Measurements from ENCODE around the gene TNNI2.
"Not testable (repeated sequence)": the region's sequence is repeated elsewhere in the genome, so short reads cannot be mapped to it uniquely, and the experiment has no call there.

The TNNI2 gene

GRCh38 chr11:1862588-1863351 is 24.0 kb downstream of the TNNI2 start:
- DNase-seq, result no peak

- no peak for DNase-seq
Measured at GRCh38 chr11:1863352-1864216, 24.8 kb downstream of the TNNI2 start.

GRCh38 chr11:1864231-1864630 is 25.4 kb downstream of the TNNI2 start:
- DNase-seq, result no peak

DNA sequence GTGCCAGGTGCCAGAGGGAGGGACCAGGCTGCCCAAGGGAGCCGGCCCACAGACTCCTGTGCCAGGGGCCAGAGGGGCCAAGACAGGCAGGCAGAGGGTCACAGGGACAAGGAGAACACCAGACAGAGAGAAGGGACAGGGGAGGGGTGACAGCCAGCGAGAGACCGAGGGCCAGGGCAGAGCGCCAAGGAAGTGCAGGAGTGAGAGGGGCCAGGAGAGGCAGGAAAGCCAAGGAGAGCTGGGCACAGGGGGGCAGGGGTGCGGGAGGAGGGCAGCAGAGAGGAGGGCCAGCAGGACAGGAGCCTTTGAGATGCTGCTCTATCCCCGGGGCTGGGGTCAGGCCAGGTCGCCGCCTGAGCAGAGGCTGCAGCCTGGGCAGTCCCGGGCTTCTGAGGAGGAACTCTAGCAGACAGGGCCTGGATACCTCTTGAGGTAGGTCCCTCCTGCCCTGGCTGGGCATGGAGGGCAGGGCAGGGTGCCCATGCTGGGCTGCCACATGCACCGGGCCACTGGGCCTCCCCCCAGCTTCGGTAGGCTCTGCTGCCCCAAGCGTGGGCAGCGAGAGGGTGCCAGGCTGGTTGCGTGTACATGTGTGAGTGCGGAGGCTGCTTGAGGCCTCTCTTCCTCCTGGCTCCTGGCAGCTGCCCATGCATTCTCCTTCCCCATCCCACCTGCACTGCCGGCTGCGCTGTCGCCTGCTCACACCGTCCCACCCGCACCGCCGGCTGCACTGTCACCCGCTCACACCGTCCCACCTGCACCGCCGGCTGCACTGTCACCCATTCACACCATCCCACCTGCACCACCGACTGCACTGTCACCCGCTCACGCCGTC is 26.3 kb downstream of the TNNI2 start:
- DNase-seq, result no peak

DNA sequence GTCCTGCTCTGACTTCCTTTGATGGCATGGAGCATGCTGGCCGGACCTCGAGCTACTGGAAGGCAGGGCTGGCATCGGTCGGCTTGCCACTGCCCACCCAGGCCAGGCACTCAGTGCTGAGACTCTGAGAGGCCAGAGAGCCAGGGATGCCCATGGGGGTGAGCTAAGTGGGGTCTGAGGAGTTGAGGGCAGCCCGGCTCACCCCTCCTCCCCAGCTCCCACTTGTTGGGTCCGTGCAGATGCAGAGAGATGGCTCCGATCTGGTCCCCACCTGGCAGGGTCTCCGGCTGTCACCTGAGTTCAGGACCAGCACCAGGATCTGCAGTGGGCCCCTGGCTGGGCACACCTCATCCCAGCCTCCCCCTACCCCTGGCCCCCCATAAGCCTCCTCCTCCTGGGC is 27.4 kb downstream of the TNNI2 start:
- DNase-seq, result no peak

GRCh38 chr11:1866776-1867175 is 28.0 kb downstream of the TNNI2 start:
- no peak for DNase-seq

- no peak for DNase-seq
Measured at GRCh38 chr11:1867381-1867780, 28.6 kb downstream of the TNNI2 start.

DNA sequence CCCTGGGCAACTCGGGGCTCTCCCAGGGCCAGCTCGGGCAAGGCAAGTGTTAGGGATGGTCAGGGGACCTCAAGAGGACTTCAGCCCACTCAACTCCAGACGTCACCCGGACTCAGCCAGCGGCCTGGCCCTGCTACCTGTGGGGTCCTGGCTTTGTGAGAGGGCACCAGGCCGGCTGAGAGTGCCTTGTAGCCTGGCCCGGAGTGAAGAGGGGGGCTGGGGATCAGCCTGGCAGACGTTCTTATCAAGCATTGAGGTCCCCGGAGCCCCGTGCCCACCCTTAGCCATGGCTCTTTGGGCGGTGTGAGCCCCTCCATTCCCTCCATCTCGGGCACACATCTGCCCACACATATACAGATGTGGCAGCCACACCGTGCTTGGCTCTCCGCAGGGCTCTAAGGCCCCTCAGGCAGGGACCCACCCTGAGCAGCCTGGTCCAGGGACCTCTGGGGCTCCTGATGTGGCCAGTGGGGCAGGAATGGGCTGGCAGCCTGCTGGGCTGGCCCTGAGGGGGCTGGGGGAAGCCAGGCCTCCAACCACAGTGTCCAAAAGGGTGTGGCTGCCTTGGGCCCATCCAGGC is 29.4 kb downstream of the TNNI2 start:
- no peak for DNase-seq

- DNase-seq, result no peak
Measured at GRCh38 chr11:1868636-1869291, 30.0 kb downstream of the TNNI2 start.

- DNase-seq, result no peak
Measured at GRCh38 chr11:1869427-1870325, 30.9 kb downstream of the TNNI2 start.

- DNase-seq, result no peak
Measured at GRCh38 chr11:1870326-1870696, 31.5 kb downstream of the TNNI2 start.

GRCh38 chr11:1870721-1871466 is 32.1 kb downstream of the TNNI2 start:
- DNase-seq, result no peak

DNA sequence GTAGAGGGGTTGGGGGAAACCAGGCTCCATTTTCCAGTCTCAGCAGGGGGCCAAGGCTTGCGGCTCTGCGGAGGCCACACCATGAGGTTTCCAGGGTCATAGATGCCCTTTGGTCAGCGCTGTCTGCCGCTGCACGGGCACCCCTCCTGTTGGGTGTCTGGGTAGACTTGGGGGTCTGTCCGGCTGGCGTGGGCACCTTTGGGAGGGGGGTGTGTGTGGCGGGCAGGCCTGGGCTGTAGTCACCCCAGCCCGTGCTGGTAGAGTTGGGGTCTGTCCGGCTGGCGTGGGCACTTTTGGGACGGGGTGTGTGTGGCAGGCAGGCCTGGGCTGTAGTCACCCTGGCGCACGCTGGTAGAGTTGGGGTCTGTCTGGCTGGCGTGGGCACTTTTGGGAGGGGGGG is 32.8 kb downstream of the TNNI2 start:
- no peak for DNase-seq

DNA sequence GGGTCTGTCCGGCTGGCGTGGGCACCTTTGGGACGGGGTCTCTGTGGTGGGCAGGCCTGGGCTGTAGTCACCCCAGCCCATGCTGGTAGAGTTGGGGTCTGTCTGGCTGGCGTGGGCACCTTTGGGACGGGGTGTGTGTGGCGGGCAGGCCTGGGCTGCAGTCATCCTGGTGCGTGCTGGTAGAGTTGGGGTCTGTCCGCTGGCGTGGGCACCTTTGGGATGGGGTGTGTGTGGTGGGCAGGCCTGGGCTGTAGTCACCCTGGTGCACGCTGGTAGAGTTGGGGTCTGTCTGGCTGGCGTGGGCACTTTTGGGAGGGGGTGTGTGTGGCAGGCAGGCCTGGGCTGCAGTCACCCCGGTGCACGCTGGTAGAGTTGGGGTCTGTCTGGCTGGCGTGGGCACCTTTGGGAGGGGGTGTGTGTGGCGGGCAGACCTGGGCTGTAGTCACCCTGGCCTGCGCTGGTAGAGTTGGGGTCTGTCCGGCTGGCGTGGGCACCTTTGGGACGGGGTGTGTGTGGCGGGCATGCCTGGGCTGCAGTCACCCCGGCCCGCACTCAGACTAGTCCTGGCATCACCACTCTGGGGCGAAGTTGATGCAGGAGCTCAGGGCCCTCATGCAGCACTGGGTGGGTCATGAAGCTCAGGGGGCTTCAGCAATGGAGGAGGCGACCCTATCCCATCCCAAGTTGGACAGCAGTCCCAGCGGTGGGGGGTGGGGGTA is 33.6 kb downstream of the TNNI2 start:
- no peak for DNase-seq

DNA sequence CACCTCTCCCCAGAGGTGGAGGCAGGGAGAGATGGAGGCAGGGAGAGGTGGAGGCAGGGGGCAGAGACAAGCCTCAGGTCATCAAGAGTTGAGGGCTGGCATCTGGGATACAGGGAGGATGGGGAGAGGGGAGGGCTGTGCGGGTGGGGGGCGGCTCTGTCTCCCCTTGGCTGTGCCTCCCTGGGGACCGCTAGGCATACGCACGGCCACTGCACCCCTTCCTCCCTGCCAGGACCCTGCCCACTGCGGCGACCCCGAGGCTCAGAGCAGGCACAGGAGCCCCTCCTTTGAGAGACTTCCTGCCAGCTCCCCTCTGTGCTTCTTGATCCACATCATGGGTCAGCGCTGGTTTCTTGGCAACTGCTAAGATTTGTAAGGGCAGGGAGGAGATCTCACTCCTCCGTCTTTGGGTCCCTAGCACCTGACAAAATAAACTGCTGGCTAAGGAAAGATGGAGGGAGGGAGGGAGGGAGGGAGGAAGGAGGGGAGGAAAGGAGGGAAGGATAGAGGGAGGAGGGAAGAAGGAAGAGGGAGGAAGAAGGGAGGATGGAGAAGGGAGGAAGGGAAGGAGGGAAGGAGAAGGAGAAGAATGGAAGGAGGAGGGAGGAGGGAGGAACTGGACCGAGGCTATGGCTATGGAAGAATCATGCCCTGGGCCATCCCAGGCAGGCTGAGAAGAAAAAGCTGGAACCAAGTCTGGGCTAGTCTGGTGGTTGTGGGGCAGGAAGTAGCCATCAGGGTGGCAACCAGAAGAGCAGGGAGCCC is 34.4 kb downstream of the TNNI2 start:
- DNase-seq, result no peak

DNA sequence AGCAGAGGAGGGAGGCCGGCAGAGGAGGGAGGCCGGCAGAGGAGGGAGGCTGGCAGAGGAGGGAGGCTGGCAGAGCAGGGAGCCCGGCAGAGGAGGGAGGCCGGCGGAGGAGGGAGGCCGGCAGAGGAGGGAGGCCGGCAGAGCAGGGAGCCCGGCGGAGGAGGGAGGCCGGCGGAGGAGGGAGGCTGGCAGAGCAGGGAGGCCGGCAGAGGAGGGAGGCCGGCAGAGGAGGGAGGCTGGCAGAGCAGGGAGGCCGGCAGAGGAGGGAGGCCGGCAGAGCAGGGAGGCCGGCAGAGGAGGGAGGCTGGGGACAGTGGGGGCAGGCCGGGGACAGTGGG is 35.0 kb downstream of the TNNI2 start:
- DNase-seq, result not testable (repeated sequence)

DNA sequence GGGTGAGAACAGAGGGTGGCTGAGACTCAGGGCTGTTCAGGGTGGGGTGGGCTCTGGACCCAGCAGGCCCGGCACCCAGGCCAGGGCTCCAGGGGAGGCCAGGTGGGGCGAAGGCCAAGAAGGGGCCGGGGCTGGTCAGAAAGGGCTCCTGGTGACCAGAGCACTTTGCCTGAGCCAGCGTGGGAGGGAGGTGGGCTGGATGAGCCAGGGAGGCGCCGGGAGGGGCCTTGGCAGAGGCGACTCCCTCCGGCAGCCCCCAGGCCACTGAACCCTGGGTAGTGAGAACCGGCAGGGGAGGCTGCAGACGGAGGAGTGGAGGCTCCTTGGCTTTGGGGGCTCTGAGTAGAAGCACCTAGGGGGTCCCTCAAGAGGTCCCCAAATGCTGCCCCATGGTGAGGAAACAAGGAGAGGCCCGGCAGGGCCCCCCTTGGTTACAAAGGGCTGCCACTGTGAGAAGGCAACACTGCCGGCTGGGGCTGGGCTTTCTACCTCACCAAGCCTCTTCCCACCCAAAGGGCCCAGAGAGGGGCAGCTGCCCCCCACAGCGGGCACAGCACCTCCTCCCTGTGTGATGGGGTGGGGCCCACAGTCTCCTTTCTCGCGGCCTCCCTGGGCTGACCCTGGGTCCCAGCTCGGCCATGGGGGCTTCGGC is 35.8 kb downstream of the TNNI2 start:
- DNase-seq, result not testable (repeated sequence)

DNA sequence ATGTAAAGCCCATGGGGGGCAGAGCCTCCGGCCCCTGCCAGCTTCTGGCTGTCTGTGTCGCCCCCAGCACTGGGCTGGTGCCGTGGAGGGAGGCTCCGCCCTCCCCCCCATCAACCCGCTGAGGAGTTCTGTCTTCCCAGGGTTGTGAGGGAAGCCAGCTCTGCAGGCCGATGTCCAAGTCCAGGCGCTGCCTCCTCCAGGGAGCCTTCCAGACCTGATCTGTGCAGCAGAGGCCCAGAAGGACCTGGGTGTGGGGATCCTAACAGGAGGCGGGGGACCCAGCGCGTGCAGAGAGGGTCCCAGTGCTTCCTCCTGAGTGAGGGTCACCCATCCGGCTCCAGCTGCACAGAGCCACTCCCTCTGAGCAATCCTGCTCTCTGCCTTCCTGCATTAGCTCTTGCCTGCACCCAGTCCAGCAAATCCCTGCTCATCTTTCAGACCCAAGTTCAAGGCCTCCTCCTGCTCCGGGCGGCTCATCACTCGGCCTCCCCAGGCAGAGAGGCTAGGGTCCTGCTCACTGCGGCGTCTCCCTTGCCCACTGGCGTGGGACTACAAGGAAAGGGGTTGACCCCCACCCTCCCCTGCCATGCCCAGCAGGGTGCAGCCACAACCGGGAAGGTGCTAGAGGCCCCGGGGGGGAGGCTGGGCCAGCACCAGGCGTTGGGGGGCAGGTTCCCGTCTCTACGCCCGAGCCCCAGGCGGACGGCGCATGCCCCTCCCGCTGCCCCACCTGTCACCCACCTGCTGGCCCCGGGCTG is 36.5 kb downstream of the TNNI2 start:
- DNase-seq, result no peak

Data from activated naive CD4-positive, alpha-beta T cell (primary cell).